ENCODE results near the gene TMPRSS7. TPM values are rescaled to one million over a fixed set of nuclear protein-coding genes. Genes with fewer than 3 reads are reported as not detected.
A peak's percentile ranks its signal among the peaks of the same experiment; 100 is the strongest.

TMPRSS7 gene, protein sequence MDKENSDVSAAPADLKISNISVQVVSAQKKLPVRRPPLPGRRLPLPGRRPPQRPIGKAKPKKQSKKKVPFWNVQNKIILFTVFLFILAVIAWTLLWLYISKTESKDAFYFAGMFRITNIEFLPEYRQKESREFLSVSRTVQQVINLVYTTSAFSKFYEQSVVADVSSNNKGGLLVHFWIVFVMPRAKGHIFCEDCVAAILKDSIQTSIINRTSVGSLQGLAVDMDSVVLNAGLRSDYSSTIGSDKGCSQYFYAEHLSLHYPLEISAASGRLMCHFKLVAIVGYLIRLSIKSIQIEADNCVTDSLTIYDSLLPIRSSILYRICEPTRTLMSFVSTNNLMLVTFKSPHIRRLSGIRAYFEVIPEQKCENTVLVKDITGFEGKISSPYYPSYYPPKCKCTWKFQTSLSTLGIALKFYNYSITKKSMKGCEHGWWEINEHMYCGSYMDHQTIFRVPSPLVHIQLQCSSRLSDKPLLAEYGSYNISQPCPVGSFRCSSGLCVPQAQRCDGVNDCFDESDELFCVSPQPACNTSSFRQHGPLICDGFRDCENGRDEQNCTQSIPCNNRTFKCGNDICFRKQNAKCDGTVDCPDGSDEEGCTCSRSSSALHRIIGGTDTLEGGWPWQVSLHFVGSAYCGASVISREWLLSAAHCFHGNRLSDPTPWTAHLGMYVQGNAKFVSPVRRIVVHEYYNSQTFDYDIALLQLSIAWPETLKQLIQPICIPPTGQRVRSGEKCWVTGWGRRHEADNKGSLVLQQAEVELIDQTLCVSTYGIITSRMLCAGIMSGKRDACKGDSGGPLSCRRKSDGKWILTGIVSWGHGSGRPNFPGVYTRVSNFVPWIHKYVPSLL
- total RNA-seq (2022): not detected in 2 replicates
- Bru-seq, nascent RNA: percentile 14 among the genes with signal in this experiment
- BruChase-seq, experiment 1, labeled RNA remaining after a 6-hour chase: percentile 11 among the genes with signal in this experiment
- percentile 12 among the genes with signal in this experiment for BruChase-seq, experiment 2, labeled RNA remaining after a 2-hour chase
- long read RNA-seq: 0 reads

DNA sequence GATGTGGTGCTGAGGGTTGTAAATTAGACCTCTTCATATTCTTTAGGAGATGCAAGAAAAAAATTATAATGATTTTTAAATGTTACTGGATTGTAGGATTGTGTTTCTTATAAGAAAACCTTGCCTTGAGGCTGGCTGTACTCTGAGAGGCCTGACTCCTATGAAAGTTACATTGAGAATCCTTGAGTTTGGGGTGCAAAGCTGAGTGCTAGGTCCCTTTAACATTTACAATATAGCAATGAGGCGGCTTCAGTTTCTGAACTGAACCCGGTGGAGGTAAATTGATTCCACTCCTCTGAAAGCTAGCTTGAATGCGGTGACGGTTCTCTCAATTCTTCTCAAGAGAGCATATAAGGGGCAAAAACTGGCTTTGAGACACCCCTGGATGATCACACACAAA lies at the start of gene TMPRSS7:
Gene TMPRSS7, plus strand, starts transcription at position 301 of the 400 bp plus-strand sequence. CDS start 110 bp downstream, outside the sequence.
- CTCF ChIA-PET: no interaction called here
- Mint-ChIP-seq H3K4me1 (ENCODE audit: low read depth, unreplicated experiment) (peaks cover 9% of the 10 kb centered on the region), H3K36me3 (ENCODE audit: insufficient read depth, unreplicated experiment) (no peaks in the 10 kb centered on the region), H3K9me3 (ENCODE audit: low read depth, unreplicated experiment) (no peaks in the 10 kb centered on the region), H3K27ac (ENCODE audit: unreplicated experiment) (no peak within 1 kb of the TSS), H3K4me3 (ENCODE audit: low read depth, unreplicated experiment) (no peak within 1 kb of the TSS), H3K27me3 (ENCODE audit: unreplicated experiment) (no peaks in the 10 kb centered on the region)
- no TSS peak for BruUV-seq (replicated peaks)
- no peak for DNase-seq
- TF ChIP-seq, protein P1, sequence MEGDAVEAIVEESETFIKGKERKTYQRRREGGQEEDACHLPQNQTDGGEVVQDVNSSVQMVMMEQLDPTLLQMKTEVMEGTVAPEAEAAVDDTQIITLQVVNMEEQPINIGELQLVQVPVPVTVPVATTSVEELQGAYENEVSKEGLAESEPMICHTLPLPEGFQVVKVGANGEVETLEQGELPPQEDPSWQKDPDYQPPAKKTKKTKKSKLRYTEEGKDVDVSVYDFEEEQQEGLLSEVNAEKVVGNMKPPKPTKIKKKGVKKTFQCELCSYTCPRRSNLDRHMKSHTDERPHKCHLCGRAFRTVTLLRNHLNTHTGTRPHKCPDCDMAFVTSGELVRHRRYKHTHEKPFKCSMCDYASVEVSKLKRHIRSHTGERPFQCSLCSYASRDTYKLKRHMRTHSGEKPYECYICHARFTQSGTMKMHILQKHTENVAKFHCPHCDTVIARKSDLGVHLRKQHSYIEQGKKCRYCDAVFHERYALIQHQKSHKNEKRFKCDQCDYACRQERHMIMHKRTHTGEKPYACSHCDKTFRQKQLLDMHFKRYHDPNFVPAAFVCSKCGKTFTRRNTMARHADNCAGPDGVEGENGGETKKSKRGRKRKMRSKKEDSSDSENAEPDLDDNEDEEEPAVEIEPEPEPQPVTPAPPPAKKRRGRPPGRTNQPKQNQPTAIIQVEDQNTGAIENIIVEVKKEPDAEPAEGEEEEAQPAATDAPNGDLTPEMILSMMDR (IDR thresholded peaks at IDR 0.05; ENCODE audit: unreplicated experiment): no peak
- intact Hi-C loops (cut with micrococcal nuclease; ENCODE audit: unreplicated experiment): no loop called here

DNA sequence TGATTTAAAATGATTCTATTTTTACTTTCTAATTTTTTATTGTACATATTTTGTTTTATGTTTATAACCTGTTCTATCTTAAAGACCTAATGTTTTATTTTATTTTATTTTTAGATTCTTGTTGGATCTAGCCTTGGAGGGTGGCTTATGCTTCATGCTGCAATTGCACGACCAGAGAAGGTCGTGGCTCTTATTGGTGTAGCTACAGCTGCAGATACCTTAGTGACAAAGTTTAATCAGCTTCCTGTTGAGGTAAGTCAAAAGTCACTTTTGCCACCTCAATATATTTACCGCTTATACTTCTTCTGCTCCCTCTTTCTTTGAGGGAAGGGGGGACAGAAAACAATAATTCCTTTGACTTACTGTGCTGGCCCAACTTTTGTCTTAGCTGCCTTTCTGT lies 47.7 kb upstream of the TMPRSS7 start:
- Mint-ChIP-seq H3K27me3 (ENCODE audit: unreplicated experiment) (no peaks in the 10 kb centered on the region), H3K4me1 (ENCODE audit: low read depth, unreplicated experiment) (no peaks in the 10 kb centered on the region), H3K9me3 (ENCODE audit: low read depth, unreplicated experiment) (no peaks in the 10 kb centered on the region), H3K27ac (ENCODE audit: unreplicated experiment) (no peak overlapping the region), H3K4me3 (ENCODE audit: low read depth, unreplicated experiment) (no peak overlapping the region), H3K36me3 (ENCODE audit: insufficient read depth, unreplicated experiment) (peaks cover 11% of the 10 kb centered on the region)
- BruUV-seq (replicated peaks): no TSS peak
- CTCF ChIA-PET: interaction anchor here (1.7 kb wide), 1 partner anchor 27 kb away, joined by 4 read pairs; no protein-coding TSS in a partner anchor
- TF ChIP-seq, protein P1 (IDR thresholded peaks at IDR 0.05; ENCODE audit: unreplicated experiment): no peak
- intact Hi-C loops (cut with micrococcal nuclease; ENCODE audit: unreplicated experiment): no loop called here
- no peak for DNase-seq

DNA sequence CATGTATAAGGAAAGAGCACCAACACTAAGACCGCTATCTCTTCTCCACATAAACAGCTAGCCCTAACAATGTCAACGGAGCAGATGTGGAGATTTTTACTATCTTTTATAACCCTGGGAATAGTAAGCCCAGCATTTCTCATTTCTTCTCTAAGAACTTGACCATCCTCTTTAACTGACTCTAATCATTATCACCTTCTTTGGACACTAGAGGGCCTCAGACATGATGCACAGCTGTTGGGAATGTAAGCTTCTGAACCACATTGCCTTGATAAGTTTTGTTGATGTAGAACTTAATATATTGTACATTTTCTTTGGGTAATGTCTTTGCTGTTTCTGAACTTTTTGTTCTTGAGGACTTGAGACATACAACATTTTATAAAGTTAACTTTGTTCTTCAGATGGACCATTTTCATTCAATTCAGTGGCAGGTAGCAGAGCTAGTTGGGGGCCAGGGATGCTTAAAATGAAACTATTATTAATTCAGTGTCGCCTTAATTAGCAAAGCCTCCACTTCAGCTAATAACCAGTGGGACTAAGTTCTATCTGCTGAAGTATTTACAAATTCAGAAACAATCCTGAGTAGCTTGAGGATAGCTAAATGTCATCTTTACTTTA lies 45.4 kb upstream of the TMPRSS7 start:
- Mint-ChIP-seq H3K4me3 (ENCODE audit: low read depth, unreplicated experiment) (no peak overlapping the region), H3K27ac (ENCODE audit: unreplicated experiment) (no peak overlapping the region), H3K27me3 (ENCODE audit: unreplicated experiment) (no peaks in the 10 kb centered on the region), H3K4me1 (ENCODE audit: low read depth, unreplicated experiment) (no peaks in the 10 kb centered on the region), H3K36me3 (ENCODE audit: insufficient read depth, unreplicated experiment) (peaks cover 11% of the 10 kb centered on the region), H3K9me3 (ENCODE audit: low read depth, unreplicated experiment) (no peaks in the 10 kb centered on the region)
- BruUV-seq (replicated peaks): no TSS peak
- CTCF ChIA-PET: interaction anchor here (0.6 to 1.7 kb wide), 9 partner anchors 10 to 321 kb away, joined by 3 to 33 read pairs (median 6); partner anchors contain the start of gene ABHD10
- intact Hi-C loops (cut with micrococcal nuclease; ENCODE audit: unreplicated experiment): loop anchor here (1.0 kb wide), 1 partner anchor 54 kb away; no protein-coding TSS in a partner anchor
- peak; percentile 16 for DNase-seq
- TF ChIP-seq, protein P1 (IDR thresholded peaks at IDR 0.05; ENCODE audit: unreplicated experiment): peak; percentile 27

DNA sequence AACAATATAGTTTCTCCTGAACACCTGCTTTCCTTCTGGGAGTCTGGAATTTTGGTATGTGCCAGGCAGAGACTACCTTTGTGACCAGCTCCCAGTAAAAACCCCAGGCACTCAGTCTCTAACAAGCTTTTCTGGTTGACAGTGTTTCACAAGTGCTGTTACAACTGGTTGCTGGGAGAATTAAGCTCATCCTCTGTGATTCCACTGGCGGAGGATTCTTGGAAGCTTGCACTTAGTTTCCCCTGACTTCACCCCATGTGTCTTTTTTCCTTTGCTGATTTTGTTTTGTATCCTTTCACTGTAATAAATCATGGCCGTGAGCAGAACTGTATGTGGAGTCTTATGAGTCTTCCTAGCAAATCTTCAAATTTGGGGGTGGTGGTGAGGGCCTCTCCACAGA lies 41.5 kb upstream of the TMPRSS7 start:
- no peak overlapping the region for H3K27ac Mint-ChIP-seq (ENCODE audit: unreplicated experiment)
- no peak for DNase-seq
- peaks cover 4% of the 10 kb centered on the region for H3K9me3 Mint-ChIP-seq (ENCODE audit: low read depth, unreplicated experiment)
- intact Hi-C loops (cut with micrococcal nuclease; ENCODE audit: unreplicated experiment): no loop called here
- peaks cover under 1% of the 10 kb centered on the region for H3K36me3 Mint-ChIP-seq (ENCODE audit: insufficient read depth, unreplicated experiment)
- H3K4me3 Mint-ChIP-seq (ENCODE audit: low read depth, unreplicated experiment): no peak overlapping the region
- TF ChIP-seq, protein P1 (IDR thresholded peaks at IDR 0.05; ENCODE audit: unreplicated experiment): no peak
- H3K27me3 Mint-ChIP-seq (ENCODE audit: unreplicated experiment): no peaks in the 10 kb centered on the region
- CTCF ChIA-PET: interaction anchor here (1.2 to 2.0 kb wide), 3 partner anchors 14 to 50 kb away, joined by 4 to 7 read pairs (median 5); partner anchors contain the start of gene ABHD10
- no TSS peak for BruUV-seq (replicated peaks)
- H3K4me1 Mint-ChIP-seq (ENCODE audit: low read depth, unreplicated experiment): no peaks in the 10 kb centered on the region
